HG03565 (cell line): ENCODE data around the gene KLF13.

Experiments used
- ATAC-seq: cut with Tn5 transposase; IDR thresholded peaks from one replicate; pipeline ENCODE4 v1.9.1; 2021; ENCODE audit warnings: mild to moderate bottlenecking, moderate library complexity; ENCODE audit not compliant: unreplicated experiment

The KLF13 gene

DNA sequence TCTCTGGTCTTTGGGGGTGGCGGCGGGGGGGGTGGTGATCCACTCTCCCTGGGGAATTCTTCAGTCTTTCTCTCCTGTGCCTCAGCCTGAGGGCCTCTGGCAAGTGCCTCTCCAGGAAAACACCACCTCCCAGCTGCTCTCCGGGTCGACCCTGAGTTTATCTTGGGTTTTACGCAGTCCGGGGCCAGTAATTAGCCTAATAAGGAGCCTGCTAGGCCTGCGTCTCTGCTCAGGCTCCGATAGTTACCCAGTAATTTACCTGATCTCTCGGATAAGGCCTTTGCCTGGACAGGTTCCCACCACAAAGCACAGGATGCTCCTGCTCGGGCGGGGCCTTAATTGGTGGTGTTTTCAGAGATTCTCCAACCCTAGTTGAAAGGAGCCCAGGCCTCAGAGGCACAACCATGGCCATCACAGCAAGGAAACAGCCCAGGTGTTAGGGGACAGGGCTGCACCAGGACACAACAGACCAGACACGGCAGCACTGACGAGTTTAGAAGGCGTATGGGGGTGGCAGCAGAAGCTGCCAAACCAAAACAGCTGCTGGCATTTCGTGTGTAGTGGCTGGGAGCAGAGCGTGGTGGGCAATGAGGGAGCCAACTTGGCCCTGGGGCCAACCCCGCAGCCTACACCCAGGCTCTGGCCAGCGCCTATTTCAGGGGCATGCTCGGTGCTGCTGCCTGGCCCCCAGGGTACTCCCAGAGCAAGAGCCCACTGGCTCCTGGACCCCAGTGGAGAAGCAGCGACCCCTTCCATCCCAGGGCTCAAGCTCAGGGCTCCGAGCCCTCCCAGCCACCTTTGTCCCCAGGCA is 71.4 kb downstream of the KLF13 start:
- no peak for ATAC-seq

GRCh38 chr15:31398677-31399301 is 72.2 kb downstream of the KLF13 start:
- no peak for ATAC-seq

DNA sequence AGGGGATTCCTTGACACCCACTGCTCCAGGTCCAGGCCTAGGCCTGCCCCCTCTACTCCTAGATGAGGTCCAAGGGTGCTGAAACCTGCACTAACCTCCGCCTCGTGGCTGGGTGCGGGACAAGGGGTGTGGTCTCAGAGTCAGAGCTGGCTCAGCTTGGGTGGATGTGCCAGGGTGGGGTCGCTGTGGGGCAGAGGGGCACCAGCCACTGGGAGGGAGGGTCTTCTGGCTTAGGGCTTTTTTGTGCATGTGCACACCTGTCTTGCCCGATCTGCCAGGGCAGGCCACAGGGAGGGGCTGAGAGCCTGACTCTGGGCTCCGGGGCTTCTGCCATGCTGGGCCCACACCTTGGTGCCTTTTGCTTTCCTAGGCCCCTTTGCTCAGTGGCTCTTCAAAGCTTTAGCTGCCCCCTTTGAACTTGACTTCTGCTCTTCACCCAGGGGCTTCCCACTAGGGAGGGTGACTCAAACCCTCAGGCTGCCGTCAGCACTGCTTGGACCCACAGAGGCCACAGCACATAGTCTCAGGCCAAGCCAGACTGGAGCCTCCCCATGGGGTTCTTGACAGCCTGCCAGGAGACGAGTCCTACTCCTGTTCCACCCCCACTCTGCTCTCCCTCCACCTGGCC is 73.0 kb downstream of the KLF13 start:
- ATAC-seq, result no peak

DNA sequence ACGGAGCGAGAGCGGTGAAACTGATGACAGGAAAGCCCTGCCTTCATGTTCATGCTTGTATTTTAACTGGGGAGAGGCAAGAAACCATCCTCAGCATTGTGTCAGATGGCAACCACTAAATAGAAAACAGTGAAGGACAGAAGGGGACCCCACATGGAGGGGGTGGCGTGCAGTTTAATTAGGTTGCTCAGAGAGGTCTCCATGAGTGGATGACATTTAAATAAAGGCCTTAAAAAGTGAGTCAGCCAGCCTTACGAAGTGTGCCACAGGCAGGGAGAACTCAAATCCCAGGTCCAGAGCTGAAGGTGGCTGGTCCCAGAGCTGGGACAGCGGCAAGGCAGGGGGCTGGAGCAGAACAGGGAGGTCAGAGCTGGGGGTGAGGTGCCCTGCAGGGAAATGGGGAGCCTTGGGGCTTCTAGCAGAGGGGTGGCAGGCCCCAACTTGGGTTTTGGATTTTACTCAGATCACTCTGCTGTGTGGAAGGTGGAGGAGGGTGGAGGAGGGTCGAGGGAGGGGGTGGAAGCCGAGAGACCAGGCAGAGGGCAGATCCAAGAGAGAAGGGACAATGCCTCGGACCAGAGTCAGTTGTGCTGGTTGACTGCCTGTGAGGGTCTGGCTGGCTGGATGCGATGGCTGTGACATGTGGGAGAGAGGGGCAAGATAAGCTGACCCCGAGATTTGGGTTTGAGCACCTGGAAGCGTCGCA is 73.7 kb downstream of the KLF13 start:
- no peak for ATAC-seq

DNA sequence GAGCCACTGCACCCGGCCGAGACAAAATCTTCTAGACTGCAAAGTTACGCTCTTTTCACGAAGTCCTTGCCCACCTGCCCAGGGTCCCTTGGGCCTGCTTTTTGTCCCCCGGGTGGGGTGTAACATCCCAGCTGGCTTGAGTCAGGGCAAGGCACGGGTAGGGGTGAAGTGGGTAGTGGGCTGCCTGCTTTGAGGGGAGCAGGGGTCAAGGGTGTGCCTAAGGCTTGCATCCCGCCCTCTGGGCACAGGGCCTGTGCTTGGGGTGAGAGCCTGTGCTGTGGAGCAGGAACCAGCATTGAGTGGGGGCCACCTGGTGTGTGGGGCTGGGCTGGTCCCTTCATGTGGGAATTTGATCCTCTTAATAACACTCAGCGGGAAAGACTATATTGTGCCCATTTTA is 74.6 kb downstream of the KLF13 start:
- no peak for ATAC-seq

DNA sequence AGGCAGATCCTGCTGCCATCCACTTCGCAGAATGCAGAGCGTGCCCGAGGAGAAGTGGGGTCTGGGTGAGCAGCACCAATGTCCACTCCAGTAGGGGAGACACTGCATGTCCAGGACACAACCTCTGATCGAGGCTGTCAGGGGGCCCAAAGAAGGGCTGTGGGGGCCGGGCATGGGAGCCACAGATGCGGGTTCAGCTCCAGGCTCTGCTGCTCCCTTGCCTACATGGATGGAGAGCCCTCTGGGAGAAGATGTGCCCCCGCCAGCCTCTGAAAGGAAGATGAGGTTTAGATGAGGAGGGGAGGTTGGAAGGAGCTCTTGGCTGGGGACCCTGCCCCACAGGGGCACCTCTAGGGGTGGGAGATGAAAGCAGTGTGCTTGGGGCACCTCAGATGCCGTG is 75.4 kb downstream of the KLF13 start:
- no peak for ATAC-seq

DNA sequence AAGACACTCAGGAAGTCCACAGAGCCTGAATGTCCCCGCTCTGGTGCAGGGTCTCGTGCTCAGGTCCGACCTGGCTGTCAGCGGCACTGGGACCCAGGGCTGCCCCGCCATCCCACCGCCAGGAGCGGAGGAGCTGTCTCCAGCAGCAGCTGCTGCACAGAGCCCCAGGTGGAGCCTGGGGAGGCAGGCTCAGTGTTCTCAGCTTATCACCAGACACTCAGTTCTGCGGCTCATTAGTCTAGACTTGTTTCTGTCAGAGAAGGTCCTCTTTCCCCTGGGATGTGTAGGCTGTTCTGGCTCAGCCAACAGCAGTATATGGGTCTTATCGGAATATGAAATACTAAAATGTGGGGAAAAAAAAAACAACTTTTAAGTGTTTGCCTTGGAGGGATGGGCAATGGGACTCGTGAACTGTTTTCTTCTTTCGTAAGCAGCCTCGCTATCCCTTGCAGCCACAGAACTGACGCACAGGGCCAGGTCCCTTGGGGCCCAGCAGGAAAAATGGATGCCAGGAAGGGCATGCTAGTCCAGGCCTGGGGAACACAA is 75.9 kb downstream of the KLF13 start:
- no peak for ATAC-seq

DNA sequence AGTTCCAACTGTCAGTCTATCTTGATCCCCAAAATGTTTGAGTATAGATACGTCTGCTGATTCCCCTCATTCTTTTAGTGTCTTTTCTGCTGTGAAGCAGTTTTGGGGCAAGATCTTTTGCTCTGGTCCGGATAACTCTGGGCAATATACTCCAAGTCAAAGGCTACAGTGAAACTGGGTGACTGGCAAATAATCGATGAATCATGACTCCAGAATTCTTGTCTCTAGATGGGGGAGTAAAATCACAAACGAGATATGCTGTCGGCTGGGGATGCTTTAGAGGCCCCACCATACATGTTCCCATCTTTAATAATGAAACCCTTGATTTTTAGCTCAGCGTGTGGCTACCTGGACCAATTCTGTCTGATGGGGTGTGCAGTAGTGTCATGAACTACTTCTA is 76.5 kb downstream of the KLF13 start:
- no peak for ATAC-seq

DNA sequence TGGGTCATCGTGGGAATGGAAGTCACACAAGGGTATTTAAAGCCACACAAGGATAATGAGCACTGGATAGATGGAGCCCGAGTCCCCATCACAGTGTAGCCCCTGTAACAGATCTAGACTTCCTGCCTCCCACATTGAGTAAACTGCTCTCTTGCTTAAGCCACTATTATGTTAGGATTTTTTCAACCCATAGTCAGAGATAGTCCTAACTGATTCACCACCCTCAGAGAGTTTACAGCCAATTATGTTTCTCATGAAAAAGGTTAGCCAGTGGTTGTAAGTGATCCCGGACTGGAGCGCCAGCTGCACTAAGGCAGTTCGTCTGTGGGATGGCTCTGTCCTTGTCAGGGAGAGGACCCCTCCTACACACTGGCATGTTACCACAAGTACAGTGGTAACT is 77.0 kb downstream of the KLF13 start:
- no peak for ATAC-seq

GRCh38 chr15:31404345-31404744 is 77.7 kb downstream of the KLF13 start:
- no peak for ATAC-seq

DNA sequence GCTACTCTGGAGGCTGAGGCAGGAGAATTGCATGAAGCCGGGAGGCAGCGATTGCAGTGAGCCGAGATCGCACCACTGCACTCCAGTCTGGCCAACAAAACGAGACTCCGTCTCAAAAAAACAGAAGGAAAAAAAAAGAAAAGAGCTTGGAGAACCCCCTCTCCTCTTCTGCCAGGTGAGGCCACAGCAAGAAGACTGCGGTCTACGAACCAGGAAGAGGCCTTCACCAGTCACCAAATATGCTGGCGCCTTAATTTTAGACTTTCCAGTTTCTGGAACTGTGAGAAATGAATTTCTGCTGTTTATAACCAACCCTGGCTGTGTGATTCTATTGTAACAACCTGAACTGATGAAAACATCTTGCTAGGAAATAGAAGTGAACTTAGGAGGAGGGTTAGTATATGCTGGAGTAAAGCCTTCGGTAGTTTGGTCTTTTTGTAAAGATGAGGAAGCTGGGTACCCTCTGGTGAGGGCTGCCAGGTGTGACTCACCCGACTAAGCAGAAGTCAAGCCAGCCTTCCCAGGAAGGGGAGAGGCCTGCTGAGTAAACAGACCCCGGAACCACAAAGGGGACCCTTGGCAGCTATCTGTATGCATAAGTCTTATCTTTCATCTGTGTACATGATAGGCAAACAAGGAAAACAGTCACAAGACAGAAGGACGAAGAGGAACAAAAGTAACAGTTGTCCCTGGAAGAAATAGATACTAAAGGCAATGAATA is 78.7 kb downstream of the KLF13 start:
- no peak for ATAC-seq

GRCh38 chr15:31407376-31407775 is 80.7 kb downstream of the KLF13 start:
- no peak for ATAC-seq

DNA sequence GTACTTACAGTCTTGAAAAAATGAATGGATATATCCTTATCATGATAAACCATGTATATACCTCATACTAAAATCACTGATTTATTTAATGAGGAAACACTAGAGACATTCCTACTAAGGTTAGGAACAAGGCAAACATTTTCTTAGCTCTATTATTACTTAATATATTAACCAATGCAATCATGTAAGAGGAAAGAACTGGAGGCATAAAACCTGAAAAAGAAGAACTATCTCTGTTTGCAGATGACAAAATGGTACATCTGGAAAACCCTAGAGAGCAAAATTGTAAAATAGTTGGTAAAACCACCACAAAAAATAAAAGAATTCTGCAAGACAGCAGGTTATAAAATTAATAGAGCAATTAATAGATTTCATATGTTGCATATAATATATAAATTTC is 81.2 kb downstream of the KLF13 start:
- no peak for ATAC-seq

GRCh38 chr15:31408724-31409123 is 82.1 kb downstream of the KLF13 start:
- ATAC-seq, result no peak

DNA sequence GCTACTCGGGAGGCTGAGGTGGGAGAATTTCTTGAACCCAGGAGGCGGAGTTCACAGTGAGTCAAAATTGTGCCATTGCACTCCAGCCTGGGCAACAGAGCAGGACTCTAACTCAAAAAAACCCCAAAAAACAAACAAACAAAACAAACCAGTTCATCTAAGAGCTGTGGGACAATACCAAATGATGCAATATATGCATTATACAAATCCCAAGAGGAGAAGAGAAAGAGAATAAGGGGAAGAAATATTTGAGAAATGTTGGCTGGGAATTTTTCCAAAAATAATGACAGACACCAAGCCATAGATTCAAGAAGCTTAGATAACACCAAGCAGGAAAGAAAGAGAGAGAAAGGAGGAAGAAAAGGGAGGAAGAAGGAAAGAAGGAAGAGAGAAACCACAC is 82.5 kb downstream of the KLF13 start:
- no peak for ATAC-seq

DNA sequence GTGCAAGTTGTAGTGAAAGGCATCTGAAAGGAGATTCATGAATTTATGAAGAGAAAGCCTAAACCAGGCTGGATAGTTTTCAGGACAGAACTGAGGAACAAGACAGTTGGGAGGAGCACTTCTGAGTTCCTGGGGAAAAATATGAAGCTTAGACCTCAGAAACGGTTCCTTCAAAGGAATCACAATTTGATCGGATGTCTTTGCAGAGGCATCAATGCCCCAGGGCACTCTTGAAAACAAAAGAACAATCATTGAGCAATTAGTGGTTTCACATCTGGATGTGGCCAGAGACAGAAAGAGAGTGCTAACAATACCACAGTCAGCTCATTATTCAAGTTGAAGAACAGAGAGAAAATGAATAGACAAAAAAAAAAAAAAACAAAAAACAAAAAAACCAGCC is 86.2 kb downstream of the KLF13 start:
- ATAC-seq, result no peak

GRCh38 chr15:31415201-31415600 is 88.6 kb downstream of the KLF13 start:
- no peak for ATAC-seq

- no peak for ATAC-seq
Observed at GRCh38 chr15:31419820-31420219, 93.2 kb downstream of the KLF13 start.

DNA sequence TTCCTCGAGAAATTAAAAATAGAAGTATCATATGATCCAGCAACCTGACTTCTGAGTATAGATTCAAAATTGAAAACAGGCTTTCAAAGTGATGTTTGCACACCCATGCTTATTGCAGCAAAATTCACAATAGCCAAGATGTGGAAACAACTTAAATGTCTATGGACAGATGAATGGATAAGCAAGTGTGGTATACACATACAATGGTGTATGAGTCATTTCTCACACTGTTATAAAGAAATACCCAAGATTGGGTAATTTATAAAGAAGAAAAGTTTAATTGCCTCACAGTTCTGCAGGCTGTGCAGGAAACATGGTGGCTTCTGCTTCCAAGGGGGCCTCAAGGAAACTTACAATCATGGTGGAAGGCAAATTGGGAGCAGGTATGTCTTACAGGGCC is 100.8 kb downstream of the KLF13 start:
- ATAC-seq, result no peak
